ENCODE data around the gene AIMP2.
A peak's percentile ranks its signal among the peaks of the same experiment; 100 is the strongest.
"Not testable (repeated sequence)": the region's sequence is repeated elsewhere in the genome, so short reads cannot be mapped to it uniquely, and the experiment has no call there.

The AIMP2 gene

DNA sequence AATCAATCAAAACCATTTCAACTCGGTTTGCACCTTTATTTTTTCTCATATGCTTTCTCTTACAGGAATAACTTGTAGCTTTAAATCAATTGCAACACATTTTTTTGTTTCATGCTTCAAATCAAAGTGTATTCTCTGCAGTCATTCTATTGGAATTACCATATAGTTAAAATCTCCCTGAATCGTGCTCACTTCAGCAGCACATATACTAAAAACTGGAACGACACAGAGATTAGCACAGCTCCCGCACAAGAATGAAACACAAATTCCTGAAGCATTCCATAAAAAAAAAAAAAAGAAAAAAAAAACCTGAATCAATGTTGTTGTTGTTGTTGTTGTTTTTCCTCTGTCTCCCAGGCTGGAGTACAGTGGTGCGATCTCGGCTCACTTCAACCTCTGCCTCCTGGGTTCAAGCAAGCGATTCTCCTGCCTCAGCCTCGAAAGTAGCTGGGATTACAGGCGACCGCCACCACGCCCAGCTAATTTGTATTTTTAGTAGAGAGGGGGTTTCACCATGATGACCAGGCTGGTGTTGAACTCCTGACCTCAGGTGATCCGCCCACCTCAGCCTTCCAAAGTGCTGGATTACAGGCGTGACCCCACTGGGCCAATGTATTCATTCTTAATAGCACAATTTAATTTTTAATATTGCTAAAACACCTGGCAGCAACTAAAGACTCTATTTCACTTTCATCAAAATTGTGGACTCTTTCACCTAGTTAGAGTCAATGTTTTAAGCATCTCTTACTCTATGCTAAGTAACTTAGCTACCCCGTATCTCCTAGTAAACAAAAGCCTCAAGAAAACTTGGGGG lies 48.5 kb downstream of the AIMP2 start:
- H3K9me3 ChIP-seq (ENCODE audit: control insufficient read depth, low read length), result no peaks in the 10 kb centered on the region

DNA sequence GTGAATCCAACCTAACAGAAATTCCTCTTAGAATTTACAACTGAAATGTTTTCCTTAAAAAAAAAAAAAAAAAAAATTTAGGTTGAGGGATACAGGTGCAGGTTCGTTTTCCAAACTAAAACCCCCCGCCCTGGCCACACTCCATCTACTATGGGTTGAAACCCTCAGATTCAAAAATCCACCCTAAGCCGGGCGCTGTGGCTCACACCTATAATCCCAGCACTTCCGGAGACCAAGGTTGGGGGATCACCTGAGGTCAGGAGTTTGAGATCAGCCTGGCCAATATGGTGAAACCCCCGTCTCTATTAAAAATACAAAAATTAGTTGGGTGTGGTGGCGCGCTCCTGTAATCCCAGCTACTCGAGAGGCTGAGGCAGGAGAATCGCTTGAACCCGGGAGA lies 50.9 kb downstream of the AIMP2 start:
- H3K4me3 ChIP-seq (ENCODE audit: extremely low read depth, insufficient read depth, low read length, poor library complexity, severe bottlenecking); H3K9me3 ChIP-seq (ENCODE audit: control insufficient read depth, low read length); H3K36me3 ChIP-seq (ENCODE audit: control insufficient read depth, insufficient read depth, low read length); H3K27ac ChIP-seq (ENCODE audit: low read depth, low read length, severe bottlenecking); H3K4me1 ChIP-seq (ENCODE audit: control insufficient read depth, insufficient read depth, low read length, poor library complexity, severe bottlenecking): not testable (repeated sequence)
- WGBS, 2 experiments (ENCODE audit: insufficient coverage in 2 of 2), result 86 to 95% methylated on average over 3 to 8 of the region's 11 CpGs

More for the DNA sequence above, 48.5 kb downstream of the AIMP2 start:
- peak overlapping the region; percentile 29 for H3K27ac ChIP-seq (ENCODE audit: low read depth, low read length, severe bottlenecking)
- peaks cover 26% of the 10 kb centered on the region for H3K36me3 ChIP-seq (ENCODE audit: control insufficient read depth, insufficient read depth, low read length)
- H3K4me3 ChIP-seq (ENCODE audit: extremely low read depth, insufficient read depth, low read length, poor library complexity, severe bottlenecking), result peak overlapping the region; percentile 88
- WGBS, 2 experiments (ENCODE audit: insufficient coverage in 2 of 2), result 73 to 90% methylated on average over 9 to 11 of the region's 14 CpGs
- H3K4me1 ChIP-seq (ENCODE audit: control insufficient read depth, insufficient read depth, low read length, poor library complexity, severe bottlenecking), result peaks cover 7% of the 10 kb centered on the region

- no peaks in the 10 kb centered on the region for H3K36me3 ChIP-seq (ENCODE audit: control insufficient read depth, insufficient read depth, low read length)
- H3K4me1 ChIP-seq (ENCODE audit: control insufficient read depth, insufficient read depth, low read length, poor library complexity, severe bottlenecking), result no peaks in the 10 kb centered on the region
- H3K9me3 ChIP-seq (ENCODE audit: control insufficient read depth, low read length), result no peaks in the 10 kb centered on the region
- no peak overlapping the region for H3K27ac ChIP-seq (ENCODE audit: low read depth, low read length, severe bottlenecking)
- no peak overlapping the region for H3K4me3 ChIP-seq (ENCODE audit: extremely low read depth, insufficient read depth, low read length, poor library complexity, severe bottlenecking)
- WGBS, 2 experiments (ENCODE audit: insufficient coverage in 2 of 2), result 85 to 96% methylated on average over 2 to 3 of the region's 3 CpGs
Measured at GRCh38 chr7:6071406-6071805, 62.3 kb downstream of the AIMP2 start.
